HepG2 (cell line): ENCODE results near the gene SIT1. TPM values are rescaled to one million over a fixed set of nuclear protein-coding genes. Genes with fewer than 3 reads are reported as not detected.

ENCODE experiments used
- NCOA5 ChIP-seq: sonication (generic); formaldehyde crosslinking; IDR thresholded peaks from 2 replicates; pipeline ENCODE4 v1.4.0; 2020; ENCODE audit warnings: missing genetic modification reagents
- RBFOX2 ChIP-seq: fragments of 200-400 bp; formaldehyde crosslinking; IDR thresholded peaks from 2 replicates; pipeline ENCODE4 v1.6.1; 2017; ENCODE audit warnings: low read depth, mild to moderate bottlenecking, low read length
- SP1 ChIP-seq, 2 experiments: fragments of 450-650 bp in 1 of 2; sonication (generic) in 1 of 2; formaldehyde crosslinking in 1 of 2; IDR thresholded peaks; 2 replicates each; pipeline versions ENCODE4 v1.4.0 to v1.6.1; 2016 to 2020; ENCODE audit warnings: missing genetic modification reagents in 1 of 2
- TCF7L2 ChIP-seq: IDR thresholded peaks from 2 replicates; pipeline ENCODE4 v1.6.1; 2011; ENCODE audit warnings: mild to moderate bottlenecking, low read depth, low read length, moderate library complexity
- ZNF383 ChIP-seq: sonication (generic); formaldehyde crosslinking; IDR thresholded peaks from 2 replicates; pipeline ENCODE4 v1.4.0; 2020; ENCODE audit warnings: missing genetic modification reagents, mild to moderate bottlenecking, borderline replicate concordance
- ZNF75D ChIP-seq: sonication (generic); formaldehyde crosslinking; IDR thresholded peaks from 2 replicates; pipeline ENCODE4 v1.8.1; 2023; ENCODE audit warnings: missing genetic modification reagents, mild to moderate bottlenecking, borderline replicate concordance
- ZNF775 ChIP-seq: sonication (generic); formaldehyde crosslinking; IDR thresholded peaks from 2 replicates; pipeline ENCODE4 v1.4.0; 2020; ENCODE audit warnings: missing genetic modification reagents, mild to moderate bottlenecking, moderate library complexity, borderline replicate concordance
- polyA plus RNA-seq, 8 experiments: library from polyadenylated mRNA; depleted of rRNA in 3 of 8; stranded (reverse) in 7 of 8; unstranded in 1 of 8; fragments of >200 nt; fragmentation: Illumina TruSeq in 4 of 8; extraction: Trizol in 4 of 8; gene quantifications; 2 replicates each; pipeline versions ENCODE4 v1.2.1 to v1.2.3, GENCODE V29; 2011 to 2016; ENCODE audit warnings: low read depth in 4 of 8, missing spikeins in 1 of 8, mixed read lengths in 1 of 8; ENCODE audit not compliant: insufficient read depth in 1 of 8
- total RNA-seq, 5 experiments: library from RNA; depleted of rRNA; stranded (reverse); fragments of >200 nt; fragmentation: Illumina TruSeq; extraction: Trizol; gene quantifications; 2 replicates each; pipeline ENCODE4 v1.2.3, GENCODE V29; 2016; ENCODE audit warnings: low read depth in 1 of 5
- TF ChIP-seq, protein P1 (sequence below): sonication (generic); formaldehyde crosslinking; IDR thresholded peaks from 2 replicates; pipeline ENCODE4 v1.4.0; 2020; ENCODE audit warnings: missing genetic modification reagents, borderline replicate concordance
- TF ChIP-seq, protein P2 (sequence below): IDR thresholded peaks from 2 replicates; pipeline ENCODE4 v1.6.1; 2016
- TF ChIP-seq, protein P3 (sequence below): sonication (generic); formaldehyde crosslinking; IDR thresholded peaks from 2 replicates; pipeline ENCODE4 v1.5.1; 2020; ENCODE audit warnings: missing genetic modification reagents, mild to moderate bottlenecking, borderline replicate concordance

The SIT1 gene
- total and polyA plus RNA-seq, 2 of the 13 experiments (the other 11 are each of a cell fraction or from before 2014, with no cell fraction given) = 0.09 to 6.7 TPM

DNA sequence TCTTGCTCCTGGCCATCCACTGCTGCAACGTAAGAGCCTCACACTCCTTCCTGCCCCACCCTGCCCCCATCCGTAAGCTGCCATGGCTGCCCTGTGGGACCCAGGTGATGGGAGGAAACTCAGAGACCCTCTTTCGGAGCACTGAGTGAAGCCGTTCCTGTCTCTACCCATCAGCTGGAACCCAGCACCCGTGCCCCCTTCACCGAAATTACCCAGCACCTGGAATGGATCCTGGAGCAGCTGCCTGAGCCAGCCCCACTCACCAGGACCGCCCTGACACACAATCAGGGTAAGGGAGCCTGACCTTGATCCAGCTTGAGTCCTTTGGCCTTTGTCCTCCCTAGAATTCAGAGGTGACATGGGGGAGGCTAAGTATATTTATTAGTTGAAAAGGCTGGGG is 42.5 kb downstream of the SIT1 start (continued):
- TF ChIP-seq NCOA5 (CRISPR knock-in tag) (no peak), RBFOX2 (no peak), ZNF775 (CRISPR knock-in tag) (no peak), TCF7L2 (no peak), SP1 (IDR thresholded peaks at IDR 0.05) (no peak), SP1 (CRISPR knock-in tag; IDR thresholded peaks at IDR 0.05) (no peak), ZNF383 (CRISPR knock-in tag) (no peak), ZNF75D (CRISPR knock-in tag) (no peak)
- TF ChIP-seq, protein P1, sequence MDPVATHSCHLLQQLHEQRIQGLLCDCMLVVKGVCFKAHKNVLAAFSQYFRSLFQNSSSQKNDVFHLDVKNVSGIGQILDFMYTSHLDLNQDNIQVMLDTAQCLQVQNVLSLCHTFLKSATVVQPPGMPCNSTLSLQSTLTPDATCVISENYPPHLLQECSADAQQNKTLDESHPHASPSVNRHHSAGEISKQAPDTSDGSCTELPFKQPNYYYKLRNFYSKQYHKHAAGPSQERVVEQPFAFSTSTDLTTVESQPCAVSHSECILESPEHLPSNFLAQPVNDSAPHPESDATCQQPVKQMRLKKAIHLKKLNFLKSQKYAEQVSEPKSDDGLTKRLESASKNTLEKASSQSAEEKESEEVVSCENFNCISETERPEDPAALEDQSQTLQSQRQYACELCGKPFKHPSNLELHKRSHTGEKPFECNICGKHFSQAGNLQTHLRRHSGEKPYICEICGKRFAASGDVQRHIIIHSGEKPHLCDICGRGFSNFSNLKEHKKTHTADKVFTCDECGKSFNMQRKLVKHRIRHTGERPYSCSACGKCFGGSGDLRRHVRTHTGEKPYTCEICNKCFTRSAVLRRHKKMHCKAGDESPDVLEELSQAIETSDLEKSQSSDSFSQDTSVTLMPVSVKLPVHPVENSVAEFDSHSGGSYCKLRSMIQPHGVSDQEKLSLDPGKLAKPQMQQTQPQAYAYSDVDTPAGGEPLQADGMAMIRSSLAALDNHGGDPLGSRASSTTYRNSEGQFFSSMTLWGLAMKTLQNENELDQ = no peak
- TF ChIP-seq, protein P2, sequence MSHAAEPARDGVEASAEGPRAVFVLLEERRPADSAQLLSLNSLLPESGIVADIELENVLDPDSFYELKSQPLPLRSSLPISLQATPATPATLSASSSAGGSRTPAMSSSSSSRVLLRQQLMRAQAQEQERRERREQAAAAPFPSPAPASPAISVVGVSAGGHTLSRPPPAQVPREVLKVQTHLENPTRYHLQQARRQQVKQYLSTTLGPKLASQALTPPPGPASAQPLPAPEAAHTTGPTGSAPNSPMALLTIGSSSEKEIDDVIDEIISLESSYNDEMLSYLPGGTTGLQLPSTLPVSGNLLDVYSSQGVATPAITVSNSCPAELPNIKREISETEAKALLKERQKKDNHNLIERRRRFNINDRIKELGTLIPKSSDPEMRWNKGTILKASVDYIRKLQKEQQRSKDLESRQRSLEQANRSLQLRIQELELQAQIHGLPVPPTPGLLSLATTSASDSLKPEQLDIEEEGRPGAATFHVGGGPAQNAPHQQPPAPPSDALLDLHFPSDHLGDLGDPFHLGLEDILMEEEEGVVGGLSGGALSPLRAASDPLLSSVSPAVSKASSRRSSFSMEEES (CRISPR knock-in tag) = no peak
- TF ChIP-seq, protein P3, sequence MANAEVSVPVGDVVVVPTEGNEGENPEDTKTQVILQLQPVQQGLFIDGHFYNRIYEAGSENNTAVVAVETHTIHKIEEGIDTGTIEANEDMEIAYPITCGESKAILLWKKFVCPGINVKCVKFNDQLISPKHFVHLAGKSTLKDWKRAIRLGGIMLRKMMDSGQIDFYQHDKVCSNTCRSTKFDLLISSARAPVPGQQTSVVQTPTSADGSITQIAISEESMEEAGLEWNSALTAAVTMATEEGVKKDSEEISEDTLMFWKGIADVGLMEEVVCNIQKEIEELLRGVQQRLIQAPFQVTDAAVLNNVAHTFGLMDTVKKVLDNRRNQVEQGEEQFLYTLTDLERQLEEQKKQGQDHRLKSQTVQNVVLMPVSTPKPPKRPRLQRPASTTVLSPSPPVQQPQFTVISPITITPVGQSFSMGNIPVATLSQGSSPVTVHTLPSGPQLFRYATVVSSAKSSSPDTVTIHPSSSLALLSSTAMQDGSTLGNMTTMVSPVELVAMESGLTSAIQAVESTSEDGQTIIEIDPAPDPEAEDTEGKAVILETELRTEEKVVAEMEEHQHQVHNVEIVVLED (CRISPR knock-in tag) = no peak
